ENCODE data around the gene TPCN2.
A peak's percentile ranks its signal among the peaks of the same experiment; 100 is the strongest.

The TPCN2 gene

DNA sequence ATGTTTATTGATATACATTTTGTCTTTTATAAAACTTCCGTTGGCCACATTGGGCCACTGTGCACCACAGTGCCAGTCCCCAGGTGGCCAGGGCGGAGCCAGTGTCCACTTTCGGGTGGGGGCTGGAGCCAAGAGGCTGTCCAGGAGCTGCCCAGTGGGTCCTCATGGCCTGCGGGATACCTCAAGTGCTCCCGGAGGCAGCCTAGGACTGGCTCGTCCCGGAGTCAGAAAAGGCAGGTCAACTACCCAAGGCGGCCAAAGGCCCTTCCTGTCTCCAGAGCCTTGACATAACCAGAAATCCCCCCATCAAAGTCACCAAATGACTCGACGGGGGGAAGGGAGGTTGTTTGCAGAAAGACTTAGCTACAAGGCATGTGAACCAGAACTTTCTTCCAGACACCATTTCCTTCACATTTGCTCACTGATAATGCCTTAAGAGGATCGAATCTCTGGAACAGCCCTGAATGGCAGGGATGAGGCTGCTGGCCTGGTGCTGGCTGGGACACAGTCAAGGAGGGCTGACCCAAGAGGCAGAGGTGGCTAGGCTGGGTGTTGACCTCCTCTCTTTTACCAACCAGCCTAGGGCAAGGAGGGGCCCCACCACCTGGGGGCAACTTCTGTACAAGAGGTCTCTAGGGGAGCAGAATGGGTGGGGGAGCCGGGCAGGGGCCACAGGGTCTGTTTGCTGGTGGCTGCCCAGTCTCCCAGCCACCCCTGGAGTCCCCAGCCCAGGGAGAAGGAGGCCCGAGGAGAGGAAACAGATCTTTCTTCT, 44.1 kb upstream of the TPCN2 start:
- peaks cover 47 to 57% (median 50%) of the 10 kb centered on the region in 3 donors for H3K36me3 ChIP-seq
- peaks cover 24 to 97% (median 84%) of the 10 kb centered on the region in 4 donors for H3K4me1 ChIP-seq
- peak overlapping the region; percentile 91 to 93 for H3K27ac ChIP-seq
- no peaks in the 10 kb centered on the region for H3K27me3 ChIP-seq
- DNase-seq = peak in 1 of 2 donors; percentile 59
- no peak for TF ChIP-seq CTCF (IDR thresholded peaks at IDR 0.05)
- no peak overlapping the region for H3K4me3 ChIP-seq
- no peaks in the 10 kb centered on the region for H3K9me3 ChIP-seq
- intact Hi-C loops (cut with DNase I; ENCODE audit: low total_unique reads) = loop anchor here (5.0 to 10.0 kb wide), 2 partner anchors 80 to 83 kb away; no protein-coding TSS in a partner anchor

- peaks cover 47 to 57% (median 50%) of the 10 kb centered on the region in 3 donors for H3K36me3 ChIP-seq
- DNase-seq = peak in 1 of 2 donors; percentile 67
- peaks cover 24 to 97% (median 84%) of the 10 kb centered on the region in 4 donors for H3K4me1 ChIP-seq
Observed at GRCh38 chr11:69005183-69005630, 43.5 kb upstream of the TPCN2 start.

GRCh38 chr11:69005631-69006368, 42.9 kb upstream of the TPCN2 start:
- intact Hi-C loops (cut with DNase I; ENCODE audit: low total_unique reads) = loop anchor here (5.0 to 10.0 kb wide), 2 partner anchors 81 to 82 kb away; no protein-coding TSS in a partner anchor
- Histone ChIP-seq H3K36me3 (peaks cover 47 to 57% (median 50%) of the 10 kb centered on the region in 3 donors), H3K27ac (peak overlapping the region; percentile 91 to 93), H3K4me1 (peaks cover 24 to 97% (median 84%) of the 10 kb centered on the region in 4 donors), H3K9me3 (no peaks in the 10 kb centered on the region), H3K27me3 (no peaks in the 10 kb centered on the region), H3K4me3 (no peak overlapping the region)
- TF ChIP-seq CTCF (IDR thresholded peaks at IDR 0.05) = no peak
- peak in 1 of 2 donors; percentile 56 for DNase-seq

More at GRCh38 chr11:69005183-69005630, 43.5 kb upstream of the TPCN2 start:
- no peak for TF ChIP-seq CTCF (IDR thresholded peaks at IDR 0.05)
- H3K9me3 ChIP-seq = no peaks in the 10 kb centered on the region
- H3K27ac ChIP-seq = peak overlapping the region; percentile 91 to 93
- no peak overlapping the region for H3K4me3 ChIP-seq
- intact Hi-C loops (cut with DNase I; ENCODE audit: low total_unique reads) = loop anchor here (5.0 to 10.0 kb wide), 2 partner anchors 80 to 82 kb away; no protein-coding TSS in a partner anchor
- H3K27me3 ChIP-seq = no peaks in the 10 kb centered on the region

GRCh38 chr11:69006816-69007215, 41.9 kb upstream of the TPCN2 start:
- no peak for DNase-seq
- peaks cover 18 to 93% (median 81%) of the 10 kb centered on the region in 4 donors for H3K4me1 ChIP-seq
- H3K27me3 ChIP-seq = no peaks in the 10 kb centered on the region
- intact Hi-C loops (cut with DNase I; ENCODE audit: low total_unique reads) = loop anchor here (5.0 to 10.0 kb wide), 2 partner anchors 80 to 82 kb away; no protein-coding TSS in a partner anchor
- no peak for TF ChIP-seq CTCF (IDR thresholded peaks at IDR 0.05)
- no peaks in the 10 kb centered on the region for H3K9me3 ChIP-seq
- H3K36me3 ChIP-seq = peaks cover 47 to 57% (median 50%) of the 10 kb centered on the region in 3 donors
- H3K4me3 ChIP-seq = no peak overlapping the region
- peak overlapping the region; percentile 91 to 93 for H3K27ac ChIP-seq

GRCh38 chr11:69007975-69008381, 40.8 kb upstream of the TPCN2 start:
- intact Hi-C loops (cut with DNase I; ENCODE audit: low total_unique reads) = loop anchor here (5.0 to 10.0 kb wide), 2 partner anchors 79 to 83 kb away; no protein-coding TSS in a partner anchor
- Histone ChIP-seq H3K4me3 (peak overlapping the region; percentile 2 to 81), H3K9me3 (no peaks in the 10 kb centered on the region), H3K36me3 (peaks cover 47 to 57% (median 48%) of the 10 kb centered on the region in 3 donors), H3K27me3 (no peaks in the 10 kb centered on the region), H3K4me1 (peaks cover 9 to 83% (median 70%) of the 10 kb centered on the region in 4 donors), H3K27ac (peak overlapping the region; percentile 91 to 93)
- DNase-seq = peak in 1 of 2 donors; percentile 69
- TF ChIP-seq CTCF (IDR thresholded peaks at IDR 0.05) = no peak

Measured in tibial artery (tissue), 4 donors.